ENCODE data around the gene KLHDC9. TPM values are rescaled to one million over a fixed set of nuclear protein-coding genes. Genes with fewer than 3 reads are reported as not detected.

KLHDC9 gene
- total and polyA plus RNA-seq, 2 of the 8 experiments (the other 6 are each of a cell fraction or from before 2014, with no cell fraction given), result 6.5 to 15.6 TPM

GRCh38 chr1:161132410-161133219 is 34.5 kb downstream of the KLHDC9 start, which contains the start of gene DEDD (continued):
- TF ChIP-seq RNF2 (IDR thresholded peaks at IDR 0.05; ENCODE audit: borderline replicate concordance, low read depth, low read length, missing control alignments, poor library complexity, severe bottlenecking) (no peak), SIRT6 (IDR thresholded peaks at IDR 0.05; ENCODE audit: low read length) (no peak), RFX5 (IDR thresholded peaks at IDR 0.05; ENCODE audit: borderline replicate concordance, low read depth, low read length) (no peak), BCL11A (IDR thresholded peaks at IDR 0.05; ENCODE audit: low read depth in 2 of 2, low read length in 2 of 2) (no peak), MAX (IDR thresholded peaks at IDR 0.05) (no peak), CTCF (IDR thresholded peaks at IDR 0.05; ENCODE audit: control extremely low read depth in 1 of 3, insufficient read depth in 1 of 3, low read depth in 1 of 3, low read length in 3 of 3) (peak in 1 of 3 experiments; percentile 31; a peak in 1 of 4 replicates), JUND (IDR thresholded peaks at IDR 0.05; ENCODE audit: low read length) (peak; percentile 81), TAF1 (IDR thresholded peaks at IDR 0.05; ENCODE audit: low read depth, low read length) (peak; percentile 76), ASH2L (IDR thresholded peaks at IDR 0.05; ENCODE audit: low read length) (peak; percentile 35), EGR1 (IDR thresholded peaks at IDR 0.05; ENCODE audit: borderline replicate concordance, low read depth, low read length) (peak; percentile 56), ZNF274 (IDR thresholded peaks at IDR 0.05; ENCODE audit: borderline replicate concordance, extremely low read depth, low read length) (no peak), SIN3A (conservative IDR thresholded peaks at IDR 0.05 in 1 of 2, IDR thresholded peaks at IDR 0.05 in 1 of 2; ENCODE audit: low read depth in 1 of 2, low read length in 2 of 2) (peak; percentile 74 to 91; a peak in 3 of 4 replicates), FOSL1 (IDR thresholded peaks at IDR 0.05; ENCODE audit: insufficient read depth, low read depth, low read length) (no peak), USF2 (IDR thresholded peaks at IDR 0.05; ENCODE audit: low read length) (no peak), POLR2A (IDR thresholded peaks at IDR 0.05; ENCODE audit: control extremely low read depth in 1 of 2, low read depth in 2 of 2, low read length in 2 of 2) (peak; percentile 59 to 71), GTF2F1 (IDR thresholded peaks at IDR 0.05; ENCODE audit: borderline replicate concordance, low read depth, low read length) (no peak), SRF (IDR thresholded peaks at IDR 0.05; ENCODE audit: low read depth, low read length) (0 out of 2 replicates have a peak, but pooled peaks have one; percentile 19), TAF7 (optimal IDR thresholded peaks at IDR 0.05; ENCODE audit: borderline replicate concordance, low read depth, low read length) (peak; percentile 86), RBBP5 (IDR thresholded peaks at IDR 0.05; ENCODE audit: borderline replicate concordance, low read depth, low read length) (no peak; the same call in 1 of the 2 replicates), CHD2 (IDR thresholded peaks at IDR 0.05; ENCODE audit: low read length) (peak; percentile 48; the same call in 1 of the 2 replicates)
